KOPT-K1 (cell line): Measurements from ENCODE around the gene ZSCAN31.
"Not testable (repeated sequence)": the region's sequence is repeated elsewhere in the genome, so short reads cannot be mapped to it uniquely, and the experiment has no call there.

Source experiments
- H3K27ac ChIP-seq: fragments of 200-600 bp; sonication (generic); 2 replicates; pipeline ENCODE4 v1.5.1; 2016; ENCODE audit warnings: antibody characterized with exemption, mild to moderate bottlenecking, low read depth, low read length; ENCODE audit not compliant: poor library complexity, severe bottlenecking
- H3K36me3 ChIP-seq: fragments of 200-600 bp; sonication (generic); 2 replicates; pipeline ENCODE4 v1.5.1; 2017; ENCODE audit warnings: antibody characterized with exemption, mild to moderate bottlenecking, low read length, moderate library complexity; ENCODE audit not compliant: insufficient read depth
- H3K9me3 ChIP-seq: fragments of 200-600 bp; sonication (generic); 2 replicates; pipeline ENCODE4 v1.5.1; 2017; ENCODE audit warnings: antibody characterized with exemption, low read length, mild to moderate bottlenecking; ENCODE audit not compliant: insufficient read depth, poor library complexity, severe bottlenecking

The ZSCAN31 gene

GRCh38 chr6:28311139-28311823, 24.7 kb downstream of the ZSCAN31 start:
- Histone ChIP-seq H3K36me3 (no peaks in the 10 kb centered on the region), H3K27ac (no peak overlapping the region), H3K9me3 (no peaks in the 10 kb centered on the region)

- H3K27ac ChIP-seq, H3K9me3 ChIP-seq: not testable (repeated sequence)
Observed at GRCh38 chr6:28306363-28306762, 29.6 kb downstream of the ZSCAN31 start.

DNA sequence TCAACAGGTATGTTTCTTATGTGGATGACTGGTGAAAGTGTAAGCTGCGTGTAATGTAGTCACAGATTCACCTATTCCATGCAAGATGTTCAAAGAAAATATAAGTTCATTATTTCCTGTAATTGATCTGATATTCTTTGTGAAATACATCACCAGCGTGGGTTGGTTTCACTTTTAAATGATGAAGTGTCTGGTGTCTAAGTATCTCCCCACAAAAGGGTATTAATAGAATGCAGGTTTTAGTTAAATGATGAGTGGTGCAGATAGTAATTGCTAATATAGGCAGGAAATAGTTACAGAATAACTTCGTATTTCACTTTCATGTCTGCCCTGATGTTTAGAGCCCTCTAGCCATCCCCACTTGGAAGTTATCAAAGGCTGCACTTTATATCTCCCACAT, 32.4 kb downstream of the ZSCAN31 start:
- peaks cover 13% of the 10 kb centered on the region for H3K36me3 ChIP-seq
- no peaks in the 10 kb centered on the region for H3K9me3 ChIP-seq
- H3K27ac ChIP-seq, result no peak overlapping the region

More at GRCh38 chr6:28306363-28306762, 29.6 kb downstream of the ZSCAN31 start:
- H3K36me3 ChIP-seq, result not testable (repeated sequence)

DNA sequence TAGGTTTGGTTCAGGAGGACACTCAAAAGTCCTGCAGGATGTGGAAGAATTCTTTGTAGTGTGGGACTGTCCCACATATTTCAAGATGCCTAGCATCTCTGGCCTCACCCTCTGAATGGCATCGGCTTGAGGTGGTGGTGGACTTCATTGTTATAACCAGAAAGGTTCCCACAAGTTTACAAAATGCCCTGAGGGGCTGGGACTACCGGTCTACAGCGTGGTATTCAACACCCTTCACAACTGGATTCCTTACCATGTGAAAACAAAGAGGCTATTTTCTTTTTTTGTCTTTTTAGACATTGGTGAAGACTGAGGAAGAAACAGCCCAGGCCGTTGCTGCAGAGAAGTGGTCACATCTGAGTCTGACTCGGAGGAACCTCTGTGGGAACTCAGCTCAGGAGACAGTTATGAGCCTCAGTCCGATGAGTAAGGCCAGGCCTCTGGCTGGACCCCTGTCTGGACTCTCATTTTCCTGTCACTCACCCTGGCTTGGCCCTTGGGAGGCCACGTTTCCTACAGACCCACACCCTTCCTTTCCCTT, 39.4 kb downstream of the ZSCAN31 start:
- Histone ChIP-seq H3K36me3 (peaks cover 28% of the 10 kb centered on the region), H3K9me3 (no peaks in the 10 kb centered on the region), H3K27ac (no peak overlapping the region)

- H3K36me3 ChIP-seq, result peaks cover 19% of the 10 kb centered on the region
- H3K9me3 ChIP-seq, result no peaks in the 10 kb centered on the region
- H3K27ac ChIP-seq, result no peak overlapping the region
Observed at GRCh38 chr6:28295326-28295725, 40.6 kb downstream of the ZSCAN31 start.

DNA sequence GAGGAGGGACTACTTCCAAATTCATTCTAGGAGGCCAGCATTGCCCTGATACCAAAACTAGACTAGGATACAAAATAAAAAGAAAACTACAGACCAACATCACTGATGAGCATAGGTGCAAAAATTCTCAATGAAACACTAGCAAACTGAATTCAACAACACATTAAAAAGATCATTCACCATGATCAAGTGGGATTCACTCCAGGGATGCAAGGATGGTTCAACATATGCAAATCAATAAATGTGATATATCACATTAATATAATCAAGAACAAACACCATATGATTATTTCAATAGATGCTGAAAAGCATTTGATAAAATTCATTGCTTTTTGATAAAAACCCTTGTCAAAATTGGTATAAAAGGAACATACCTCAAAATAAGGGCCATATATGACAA, 44.4 kb downstream of the ZSCAN31 start:
- H3K36me3 ChIP-seq, result peaks cover 29% of the 10 kb centered on the region
- H3K27ac ChIP-seq, result no peak overlapping the region
- no peaks in the 10 kb centered on the region for H3K9me3 ChIP-seq

GRCh38 chr6:28282926-28283325, 53.0 kb downstream of the ZSCAN31 start:
- Histone ChIP-seq H3K9me3 (no peaks in the 10 kb centered on the region), H3K36me3 (peaks cover 44% of the 10 kb centered on the region)

GRCh38 chr6:28281288-28282064, 54.5 kb downstream of the ZSCAN31 start, which contains the start of gene PGBD1:
PGBD1 (plus strand) TSS chr6:28281572; CDS start chr6:28283814, 2,242 bp downstream.
- Histone ChIP-seq H3K36me3 (peaks cover 40% of the 10 kb centered on the region), H3K27ac (peak within 1 kb of the TSS; percentile 32), H3K9me3 (no peaks in the 10 kb centered on the region)

More at GRCh38 chr6:28282926-28283325, 53.0 kb downstream of the ZSCAN31 start:
- no peak overlapping the region for H3K27ac ChIP-seq

DNA sequence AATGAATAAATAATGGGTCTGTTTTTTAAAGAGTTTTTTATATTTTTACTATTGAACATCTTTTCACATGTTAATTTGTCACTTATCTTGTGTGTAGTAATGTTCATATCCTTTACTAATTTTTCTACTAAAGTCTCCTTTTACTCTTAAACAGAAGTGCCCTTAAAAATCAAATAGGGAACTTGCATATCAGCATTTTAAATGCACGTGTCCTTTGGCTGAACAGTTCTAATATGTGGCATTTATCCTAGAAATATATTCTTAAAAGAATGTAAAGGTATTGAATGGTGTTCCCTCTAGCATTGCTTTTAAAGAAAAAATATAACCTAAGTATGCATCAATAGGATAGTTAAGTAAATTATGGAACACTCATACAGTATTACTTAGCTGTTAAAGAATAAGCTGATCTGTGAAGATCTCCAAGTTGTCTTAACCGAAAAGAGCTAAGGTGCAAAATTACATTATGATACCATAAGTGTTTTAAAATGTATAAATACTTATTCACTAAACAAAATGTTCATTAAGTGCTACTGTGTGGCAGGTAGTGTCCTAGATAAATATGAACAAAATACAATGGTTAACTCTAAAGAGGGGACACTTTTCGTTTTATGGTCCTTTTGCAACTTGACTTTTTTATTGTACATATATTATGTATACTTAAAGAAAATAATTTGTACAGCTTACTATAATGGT, 55.2 kb downstream of the ZSCAN31 start:
- Histone ChIP-seq H3K9me3 (no peaks in the 10 kb centered on the region), H3K36me3 (peaks cover 41% of the 10 kb centered on the region), H3K27ac (peak overlapping the region; percentile 32)

DNA sequence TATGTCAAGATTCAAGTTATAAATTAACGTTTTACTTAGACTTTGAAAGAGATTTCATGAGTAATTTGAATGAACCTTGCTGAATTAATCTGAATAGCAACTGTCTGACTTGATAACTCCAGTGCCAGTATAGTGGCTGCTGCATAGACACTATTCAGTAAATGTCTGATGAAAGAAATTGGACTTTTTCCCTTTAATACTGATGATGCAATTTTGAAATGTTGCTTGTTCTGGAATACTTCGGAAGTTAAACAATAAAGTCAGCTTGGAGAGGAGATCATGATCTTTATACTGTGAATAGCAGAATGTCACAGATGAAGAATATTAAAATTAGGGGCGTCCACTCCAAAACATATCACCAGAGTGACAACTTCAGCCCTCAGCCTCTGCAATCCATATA, 58.2 kb downstream of the ZSCAN31 start:
- H3K9me3 ChIP-seq, result no peaks in the 10 kb centered on the region
- peaks cover 43% of the 10 kb centered on the region for H3K36me3 ChIP-seq
- H3K27ac ChIP-seq, result no peak overlapping the region

GRCh38 chr6:28274888-28275287, 61.1 kb downstream of the ZSCAN31 start:
- Histone ChIP-seq H3K9me3 (no peaks in the 10 kb centered on the region), H3K27ac (peak overlapping the region; percentile 41), H3K36me3 (peaks cover 53% of the 10 kb centered on the region)
